DMS53 treated with DMSO at 0.1 percent for 48 hours (cell line): Measurements from ENCODE around the gene SMARCA4.

Experiments
- DNase-seq: peaks from one replicate; lab custom pipeline; 2025; ENCODE audit not compliant: unreplicated experiment; lab: John Stamatoyannopoulos, UW

The SMARCA4 gene

GRCh38 chr19:11031421-11032070, 70.7 kb downstream of the SMARCA4 start:
- DNase-seq = no peak

DNA sequence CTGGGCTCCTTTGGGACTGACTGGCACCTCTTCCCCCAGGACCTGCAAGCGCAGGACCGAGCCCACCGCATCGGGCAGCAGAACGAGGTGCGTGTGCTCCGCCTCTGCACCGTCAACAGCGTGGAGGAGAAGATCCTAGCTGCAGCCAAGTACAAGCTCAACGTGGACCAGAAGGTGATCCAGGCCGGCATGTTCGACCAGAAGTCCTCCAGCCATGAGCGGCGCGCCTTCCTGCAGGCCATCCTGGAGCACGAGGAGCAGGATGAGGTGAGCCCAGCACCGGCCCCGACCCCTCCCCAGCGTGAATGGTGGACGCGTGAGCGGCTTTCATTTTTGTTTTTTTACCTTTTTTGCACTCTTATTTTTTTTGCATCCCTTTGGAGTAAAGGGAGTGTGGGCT, 72.4 kb downstream of the SMARCA4 start:
- no peak for DNase-seq

DNA sequence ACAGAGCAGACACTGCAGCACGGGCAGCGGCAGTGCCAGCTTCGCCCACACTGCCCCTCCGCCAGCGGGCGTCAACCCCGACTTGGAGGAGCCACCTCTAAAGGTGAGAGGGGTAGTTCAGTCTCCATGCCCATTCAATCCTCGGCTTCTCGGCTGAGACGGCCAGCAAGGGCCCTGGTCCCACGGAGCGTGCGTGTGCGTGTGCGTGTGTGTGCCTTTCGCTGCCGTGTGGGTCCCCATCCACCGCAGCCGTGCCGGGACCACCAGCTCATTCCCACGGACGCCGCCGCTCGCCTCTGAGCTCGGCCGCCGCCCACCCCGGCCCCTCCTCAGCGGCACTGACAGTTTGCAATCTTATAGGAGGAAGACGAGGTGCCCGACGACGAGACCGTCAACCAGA, 72.9 kb downstream of the SMARCA4 start:
- DNase-seq = no peak

GRCh38 chr19:11034449-11035213, 73.8 kb downstream of the SMARCA4 start:
- DNase-seq = no peak

- peak; percentile 63 for DNase-seq
Measured at GRCh38 chr19:11035441-11036377, 74.9 kb downstream of the SMARCA4 start.

GRCh38 chr19:11038511-11038910, 77.7 kb downstream of the SMARCA4 start:
- DNase-seq = no peak

GRCh38 chr19:11041194-11041593, 80.4 kb downstream of the SMARCA4 start:
- no peak for DNase-seq

- DNase-seq = no peak
Measured at GRCh38 chr19:11041966-11042627, 81.3 kb downstream of the SMARCA4 start.

GRCh38 chr19:11044431-11044830, 83.6 kb downstream of the SMARCA4 start:
- DNase-seq = no peak

- no peak for DNase-seq
Measured at GRCh38 chr19:11045536-11045935, 84.7 kb downstream of the SMARCA4 start.

- DNase-seq = no peak
Measured at GRCh38 chr19:11046605-11047354, 86.0 kb downstream of the SMARCA4 start.

DNA sequence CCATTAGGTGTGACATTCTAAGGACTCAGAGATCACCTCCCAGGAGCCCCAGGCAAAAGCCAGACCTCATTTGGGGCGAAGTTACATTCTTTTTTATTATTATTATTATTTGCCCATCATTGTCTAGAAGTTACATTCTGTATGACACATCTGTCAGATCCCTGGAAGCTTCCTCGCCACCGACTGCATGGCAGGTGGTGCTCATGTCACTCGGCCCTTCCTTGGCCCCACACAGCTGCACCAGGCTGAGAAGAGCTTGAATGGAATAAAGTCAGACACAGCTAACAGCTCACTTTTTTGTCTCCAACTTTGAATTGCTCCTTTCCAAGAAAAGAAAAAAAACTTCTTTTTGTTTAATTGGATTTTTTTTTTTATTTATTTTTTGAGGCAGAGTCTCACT, 87.0 kb downstream of the SMARCA4 start:
- DNase-seq = no peak

DNA sequence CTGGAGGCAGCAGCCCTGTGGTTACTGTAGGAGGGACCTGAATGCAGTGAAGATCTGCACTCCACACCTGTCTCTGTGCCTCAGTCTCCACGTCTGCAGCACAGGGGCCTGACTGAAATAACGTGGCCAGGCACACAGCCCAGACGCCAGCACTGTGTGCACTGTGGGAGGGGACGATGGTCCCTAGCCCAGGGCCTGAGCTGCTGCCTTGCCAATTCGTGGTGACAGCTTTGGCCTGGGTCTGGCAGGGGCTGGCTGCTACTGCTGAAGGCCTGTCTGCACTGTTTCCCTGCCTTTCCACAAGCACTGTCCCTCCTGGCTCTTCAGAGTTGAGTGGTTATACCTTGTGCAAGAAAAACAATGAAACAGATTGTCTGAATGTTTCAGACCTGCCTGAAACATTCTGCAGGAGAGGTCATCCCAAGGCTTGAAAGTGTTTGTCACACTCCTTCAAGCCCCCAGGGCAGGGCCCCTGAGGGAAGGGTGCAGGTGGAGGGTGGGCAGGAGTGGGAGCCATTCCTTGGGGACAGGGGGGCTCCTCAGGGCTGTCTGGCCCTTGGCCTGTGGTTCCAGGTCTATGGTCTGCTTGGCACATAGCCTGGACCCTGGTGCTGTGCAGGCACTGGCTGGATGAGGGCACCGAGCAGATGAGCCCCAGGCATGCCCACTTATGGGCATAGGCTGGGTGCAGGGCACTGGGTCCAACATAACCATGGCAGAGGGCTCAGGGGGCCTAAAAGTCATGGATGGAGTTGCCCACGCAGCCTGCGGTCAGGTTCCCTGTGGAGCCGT, 89.7 kb downstream of the SMARCA4 start:
- no peak for DNase-seq

GRCh38 chr19:11053817-11054195, 93.0 kb downstream of the SMARCA4 start:
- no peak for DNase-seq

DNA sequence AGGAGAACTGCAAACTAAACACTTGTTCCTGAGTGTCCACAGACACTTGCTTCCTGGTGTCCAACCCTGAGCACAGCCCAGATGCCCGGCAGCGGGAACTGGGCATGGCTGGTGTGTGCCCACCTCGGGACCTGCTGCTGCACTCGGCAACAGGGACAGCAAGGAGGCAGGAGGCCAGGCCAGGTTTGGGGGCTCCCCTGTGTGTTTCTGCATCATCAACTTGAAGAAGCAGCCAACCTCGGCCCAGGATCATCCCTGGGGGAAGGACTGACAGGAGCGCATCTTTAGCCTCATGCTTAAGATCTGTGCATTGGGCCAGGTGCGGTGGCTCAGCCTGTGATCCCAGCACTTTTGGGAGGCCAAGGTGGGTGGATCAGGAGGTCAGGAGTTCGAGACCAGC, 93.4 kb downstream of the SMARCA4 start:
- DNase-seq = no peak

DNA sequence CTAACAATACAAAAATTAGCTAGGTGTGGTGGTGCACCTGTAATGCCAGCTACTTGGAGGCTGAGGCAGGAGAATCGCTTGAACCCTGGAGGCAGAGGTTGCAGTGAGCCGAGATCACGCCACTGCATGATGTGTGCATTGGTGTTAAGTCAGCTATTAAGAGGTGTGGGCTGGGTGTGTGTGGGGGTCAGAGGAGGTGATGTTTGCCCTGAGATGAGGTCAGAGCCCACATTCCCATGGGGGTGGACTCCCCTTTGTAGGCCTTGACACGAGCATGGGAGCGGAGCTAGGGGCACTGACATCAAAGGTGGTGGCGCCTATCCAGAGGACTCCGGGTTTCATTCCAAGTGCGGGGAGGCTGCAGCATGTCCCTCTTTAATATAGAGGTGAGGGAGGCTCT, 93.8 kb downstream of the SMARCA4 start:
- no peak for DNase-seq

DNA sequence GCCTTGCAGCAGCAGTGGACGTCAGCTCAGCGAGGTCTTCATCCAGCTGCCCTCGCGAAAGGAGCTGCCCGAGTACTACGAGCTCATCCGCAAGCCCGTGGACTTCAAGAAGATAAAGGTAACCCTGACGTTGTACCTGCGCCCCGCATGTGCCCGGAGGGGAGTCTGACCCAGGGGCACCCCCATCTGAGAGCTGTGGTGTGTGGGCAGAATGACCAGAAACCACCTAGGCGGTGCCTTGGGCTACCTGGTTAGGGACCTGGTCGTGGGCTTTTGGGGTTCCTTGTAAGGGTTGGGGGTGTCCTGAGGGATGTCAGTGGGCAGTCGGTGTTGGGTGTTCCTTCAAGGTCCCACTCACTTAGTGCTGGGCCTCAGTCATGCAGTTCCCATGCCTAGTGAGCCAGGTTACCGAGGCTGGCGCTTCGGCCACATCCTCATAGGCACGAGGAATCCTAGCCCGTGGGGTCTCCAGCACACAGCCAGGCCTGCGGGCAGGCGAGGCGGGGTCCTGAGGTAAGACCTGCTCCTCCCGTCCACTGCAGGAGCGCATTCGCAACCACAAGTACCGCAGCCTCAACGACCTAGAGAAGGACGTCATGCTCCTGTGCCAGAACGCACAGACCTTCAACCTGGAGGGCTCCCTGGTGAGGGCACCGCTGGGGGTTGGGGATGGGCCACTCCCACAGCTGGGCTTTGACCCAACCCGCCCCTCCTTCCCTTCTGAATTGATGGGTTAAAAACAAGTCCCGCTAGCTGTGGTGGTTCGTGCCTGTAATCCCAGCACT, 97.6 kb downstream of the SMARCA4 start:
- DNase-seq = no peak

DNA sequence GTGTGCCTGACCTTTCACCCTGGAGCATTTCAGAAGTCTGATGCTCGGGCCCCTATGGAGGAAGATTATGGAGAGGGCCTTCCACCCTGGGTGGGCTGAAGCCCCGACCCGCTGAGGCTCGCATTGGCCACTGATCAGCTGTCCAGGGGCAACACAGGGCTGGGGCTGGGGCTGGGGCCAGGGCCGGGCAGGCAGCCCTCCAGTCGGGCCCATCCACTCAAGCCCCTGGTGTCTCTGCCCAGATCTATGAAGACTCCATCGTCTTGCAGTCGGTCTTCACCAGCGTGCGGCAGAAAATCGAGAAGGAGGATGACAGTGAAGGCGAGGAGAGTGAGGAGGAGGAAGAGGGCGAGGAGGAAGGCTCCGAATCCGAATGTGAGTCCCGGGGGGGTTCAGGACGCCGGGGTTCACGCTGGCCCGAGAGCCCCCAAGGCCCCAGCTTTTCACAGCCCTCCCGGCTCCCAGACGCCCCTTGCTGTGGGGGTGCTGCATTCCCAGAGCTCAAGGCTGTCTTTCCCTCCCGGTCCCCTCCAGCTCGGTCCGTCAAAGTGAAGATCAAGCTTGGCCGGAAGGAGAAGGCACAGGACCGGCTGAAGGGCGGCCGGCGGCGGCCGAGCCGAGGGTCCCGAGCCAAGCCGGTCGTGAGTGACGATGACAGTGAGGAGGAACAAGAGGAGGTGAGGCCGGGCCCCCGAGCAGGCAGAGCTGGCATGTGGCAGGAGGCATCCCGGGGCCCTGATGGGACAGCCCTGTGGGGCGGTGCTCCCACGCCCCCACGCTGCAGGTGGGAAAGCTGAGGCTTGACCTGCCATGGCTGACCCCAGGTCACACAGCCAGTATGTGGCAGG, 98.9 kb downstream of the SMARCA4 start:
- no peak for DNase-seq
